Breast epithelium (tissue), 4 donors: ENCODE results near the gene PDZD2. TPM values are rescaled to one million over a fixed set of nuclear protein-coding genes. Genes with fewer than 3 reads are reported as not detected.

Source experiments
- DNase-seq, 2 donors: peaks; one replicate each; pipeline ENCODE4 v3.0.0-alpha.2; 2019; ENCODE audit warnings: low spot score in 2 of 2
- H3K27ac ChIP-seq, 2 donors: fragments of 200-600 bp; sonication (generic) in 1 of 2; one replicate each; pipeline ENCODE4 v1.5.1; 2016 to 2019; ENCODE audit warnings: mild to moderate bottlenecking in 1 of 2
- H3K27me3 ChIP-seq, 2 donors: fragments of 200-600 bp; sonication (generic) in 1 of 2; one replicate each; pipeline versions ENCODE4 v1.5.1 to v1.6.0; 2017 to 2019; ENCODE audit warnings: control low read depth in 1 of 2, mild to moderate bottlenecking in 1 of 2
- H3K36me3 ChIP-seq: fragments of 200-600 bp; one replicate; pipeline ENCODE4 v1.5.1; 2019
- H3K4me1 ChIP-seq, 2 donors: fragments of 200-600 bp; sonication (generic); one replicate each; pipeline ENCODE4 v1.5.1; 2016 to 2019; ENCODE audit warnings: control low read depth in 1 of 2
- H3K4me3 ChIP-seq, 3 donors: fragments of 200-600 bp; sonication (generic); 1 replicate in 2 of 3; 2 replicates in 1 of 3; pipeline ENCODE4 v1.5.1; 2016 to 2019; ENCODE audit warnings: mild to moderate bottlenecking in 3 of 3, moderate library complexity in 2 of 3
- H3K9me3 ChIP-seq, 2 donors: fragments of 200-600 bp; sonication (generic) in 1 of 2; one replicate each; pipeline ENCODE4 v1.5.1; 2016 to 2019; ENCODE audit warnings: control low read depth in 1 of 2
- CTCF ChIP-seq, 3 donors: fragments of 450-650 bp; IDR thresholded peaks; one replicate each; pipeline ENCODE4 v1.5.1; 2016 to 2017; ENCODE audit warnings: antibody characterized with exemption in 3 of 3, mild to moderate bottlenecking in 3 of 3, moderate library complexity in 3 of 3
- POLR2A ChIP-seq: fragments of 450-650 bp; IDR thresholded peaks from one replicate; pipeline ENCODE4 v1.6.1; 2016; ENCODE audit warnings: antibody characterized with exemption, mild to moderate bottlenecking, moderate library complexity
- POLR2AphosphoS5 ChIP-seq, 3 donors: sonication (generic); formaldehyde crosslinking; IDR thresholded peaks; one replicate each; pipeline ENCODE4 v1.6.1; 2017; ENCODE audit warnings: antibody characterized with exemption in 3 of 3
- intact Hi-C: fragments of 100-400 bp; cut with DNase I; formaldehyde crosslinking; loops from one replicate; pipeline ENCODE4 v1.15.1; 2023; ENCODE audit warnings: low total_unique reads
- total RNA-seq, 3 donors: library from RNA; depleted of rRNA; stranded (reverse); fragments of >200 nt; gene quantifications; one replicate each; pipeline ENCODE4 v1.1.0, GENCODE V29; 2016

The PDZD2 gene
- total RNA-seq, 3 donors from 2014 or later, result 16.8 to 23.3 (median 17.7) TPM

- intact Hi-C loops, result no loop called here
- Histone ChIP-seq H3K4me1 (peaks cover 0 to 4% of the 10 kb centered on the region in 2 donors), H3K4me3 (no peak overlapping the region), H3K9me3 (no peaks in the 10 kb centered on the region), H3K27me3 (no peaks in the 10 kb centered on the region), H3K36me3 (no peaks in the 10 kb centered on the region), H3K27ac (no peak overlapping the region)
- no peak for DNase-seq
- TF ChIP-seq POLR2AphosphoS5 (IDR thresholded peaks at IDR 0.05), result no peak
- TF ChIP-seq POLR2A, result no peak
- TF ChIP-seq CTCF (IDR thresholded peaks at IDR 0.05), result no peak
Observed at GRCh38 chr5:32160228-32160627, 521.3 kb downstream of the PDZD2 start.

Other genes with a start within 250 kb of the PDZD2 start
- 10 to 100 TPM; 31.5 to 52.5 (median 50.8) TPM for gene DROSHA, start 107.0 kb upstream of the PDZD2 start, total RNA-seq
- gene C5orf22, start 106.8 kb upstream of the PDZD2 start, total RNA-seq, result 10 to 100 TPM; 14.4 to 25.8 (median 17.4) TPM